Measurements from ENCODE around the gene FIG4.

GRCh38 chr6:109714611-109715010 is 23.5 kb downstream of the FIG4 start:
- TF ChIP-seq CTCF (IDR thresholded peaks at IDR 0.05; ENCODE audit: poor library complexity, severe bottlenecking) (no peak), EZH2 (IDR thresholded peaks at IDR 0.05; ENCODE audit: borderline replicate concordance, insufficient read depth, low read length, poor library complexity, severe bottlenecking) (no peak), EP300 (conservative IDR thresholded peaks at IDR 0.05; ENCODE audit: poor library complexity, severe bottlenecking) (no peak), POLR2AphosphoS5 (IDR thresholded peaks at IDR 0.05) (no peak)
